ENCODE data around the gene PITX1.
"Not testable (repeated sequence)": the region's sequence is repeated elsewhere in the genome, so short reads cannot be mapped to it uniquely, and the experiment has no call there.

Gene PITX1

DNA sequence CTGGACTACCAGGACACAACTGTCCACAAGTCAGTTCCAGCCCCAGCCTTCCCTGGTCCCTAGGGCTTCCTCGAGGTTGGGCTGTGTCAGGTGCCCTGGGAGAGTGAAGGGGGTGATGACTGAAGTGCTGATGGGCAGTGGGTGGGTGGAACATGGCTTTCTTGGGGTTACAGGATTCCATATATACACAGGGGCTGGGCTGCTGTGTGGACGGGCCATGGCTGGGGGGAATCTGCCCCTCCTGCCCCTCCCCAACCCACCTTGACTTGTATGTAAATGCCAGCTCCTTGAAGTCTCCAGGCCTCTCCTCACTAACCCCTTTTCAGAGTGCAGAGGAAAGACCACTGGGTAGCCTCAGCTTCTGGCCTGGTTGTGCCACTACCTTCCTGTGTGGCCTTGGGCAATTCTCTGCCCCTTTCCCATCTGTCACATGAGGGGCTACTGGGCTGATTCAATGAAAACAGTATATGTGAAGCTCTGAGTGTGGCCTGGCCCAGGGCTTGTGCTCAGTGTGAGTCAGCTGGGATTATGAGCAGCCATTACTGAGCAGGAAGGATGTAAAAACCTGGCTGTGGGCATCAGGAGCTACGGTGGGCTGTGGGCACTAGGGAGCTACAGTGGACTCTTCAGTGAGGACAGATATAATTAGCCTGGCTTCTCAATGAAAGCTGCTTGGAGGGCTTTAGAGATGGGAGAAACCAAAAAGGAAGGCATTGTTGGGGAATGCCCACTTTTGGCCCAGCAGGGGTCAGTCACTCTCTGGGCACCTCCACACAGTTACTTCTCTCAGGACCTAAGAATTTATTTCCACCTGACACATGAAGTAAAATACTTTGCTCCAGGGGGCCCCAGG is 23.3 kb downstream of the PITX1 start:
- no peak for DNase-seq (ENCODE audit: low read depth)

- DNase-seq (ENCODE audit: low read depth) = no peak
Observed at GRCh38 chr5:135009736-135010501, 24.1 kb downstream of the PITX1 start.

DNA sequence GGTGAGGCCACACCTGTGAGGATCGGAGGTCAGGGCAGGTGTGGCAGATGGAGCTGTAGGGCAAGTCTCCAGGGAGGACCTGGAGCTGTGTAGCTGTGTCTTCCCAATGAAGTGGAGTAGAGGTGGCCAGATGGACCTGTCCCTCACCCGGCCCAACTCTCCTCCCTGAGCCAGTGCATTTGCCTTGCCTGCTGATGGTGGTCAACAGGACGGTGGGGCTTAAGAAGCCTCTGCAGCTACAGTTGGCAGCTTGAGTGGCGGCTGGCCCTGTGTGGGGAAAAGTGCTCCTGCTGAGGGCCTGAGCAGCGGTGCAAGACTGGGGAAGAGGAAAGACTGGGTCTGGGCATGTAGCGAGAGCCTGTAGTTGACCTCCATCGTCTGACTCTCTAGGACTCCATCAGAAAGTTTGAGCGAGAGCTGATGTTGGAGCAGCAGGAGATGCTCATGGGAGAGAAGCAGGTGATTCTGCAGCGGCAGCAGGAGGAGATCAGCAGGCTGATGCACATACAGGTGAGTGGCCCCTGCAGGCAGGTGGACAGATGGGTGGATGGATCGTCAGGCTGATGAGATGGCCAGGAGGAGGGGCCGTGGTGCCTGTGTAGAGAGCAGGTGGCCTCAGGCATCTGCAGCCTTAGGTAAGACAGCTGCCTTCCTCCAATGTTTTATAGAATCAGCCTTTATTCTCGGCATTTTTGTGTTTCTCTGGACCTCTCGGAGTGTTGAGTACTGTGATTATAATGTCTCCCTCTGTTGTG is 24.9 kb downstream of the PITX1 start:
- DNase-seq (ENCODE audit: low read depth) = no peak

DNA sequence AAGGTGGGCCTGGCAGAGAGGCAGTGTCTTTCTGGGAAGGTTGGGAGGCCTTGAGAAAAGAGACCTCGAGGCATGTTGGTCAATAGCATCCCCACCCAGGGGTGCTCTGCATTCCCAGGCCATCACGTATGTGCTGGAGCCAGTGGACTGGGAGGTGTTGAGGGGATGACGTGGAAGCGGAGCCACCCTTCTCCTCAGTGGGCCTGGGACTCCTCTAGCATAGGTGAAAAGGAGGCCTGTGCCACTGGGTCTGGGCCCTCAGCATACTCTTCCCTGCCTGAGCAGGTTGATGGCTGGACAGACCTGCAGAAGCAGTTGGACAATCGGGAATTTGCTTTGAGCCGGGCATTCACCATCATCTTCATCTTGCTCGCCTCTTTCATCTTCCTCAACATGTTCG is 25.5 kb downstream of the PITX1 start:
- no peak for DNase-seq (ENCODE audit: low read depth)

GRCh38 chr5:135007749-135008363 is 26.2 kb downstream of the PITX1 start:
- no peak for DNase-seq (ENCODE audit: low read depth)

- DNase-seq (ENCODE audit: low read depth) = no peak
Observed at GRCh38 chr5:135007305-135007704, 26.7 kb downstream of the PITX1 start.

DNA sequence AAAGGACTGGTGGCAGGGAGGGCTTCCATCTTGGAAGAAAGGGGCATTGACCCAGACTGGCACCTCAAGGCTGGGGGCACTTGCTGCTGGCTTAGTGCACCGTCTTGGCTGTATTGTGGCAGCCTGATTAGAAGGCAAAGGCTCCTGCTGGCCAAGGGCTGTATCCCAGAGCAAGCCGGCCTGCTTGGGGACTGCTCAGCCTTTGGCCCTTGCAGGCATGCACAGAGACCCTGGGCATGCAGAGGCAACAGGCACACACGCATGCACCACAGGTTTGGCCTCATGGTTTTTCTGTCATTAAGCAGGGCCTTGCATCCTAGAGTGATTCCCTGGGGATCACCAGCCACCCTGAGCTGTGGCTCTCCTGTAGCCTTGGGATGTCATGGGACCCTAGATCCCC is 29.0 kb downstream of the PITX1 start:
- no peak for DNase-seq (ENCODE audit: low read depth)

GRCh38 chr5:135004376-135004775 is 29.7 kb downstream of the PITX1 start:
- no peak for DNase-seq (ENCODE audit: low read depth)

GRCh38 chr5:134998068-134998467 is 36.0 kb downstream of the PITX1 start:
- not testable (repeated sequence) for DNase-seq (ENCODE audit: low read depth)

DNA sequence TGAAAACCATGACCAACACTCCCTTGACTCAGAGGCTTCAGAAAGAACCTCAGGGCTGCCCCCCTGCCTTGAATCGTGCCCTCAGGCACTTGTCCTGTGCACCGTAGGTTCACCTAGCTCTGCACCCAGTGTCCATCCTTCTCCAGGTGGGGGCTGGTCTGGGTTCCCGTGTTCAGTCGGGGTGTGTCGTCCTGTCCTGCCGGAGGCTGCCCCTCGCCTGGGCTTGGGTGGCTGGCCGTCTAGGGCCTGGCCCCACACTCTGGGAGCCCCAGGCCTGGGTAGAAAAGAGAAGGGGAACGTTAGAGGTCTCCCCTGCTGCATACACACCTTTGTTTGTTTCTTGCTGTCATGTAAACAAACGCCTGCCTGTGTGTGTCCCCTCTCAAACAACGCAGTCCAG is 37.0 kb downstream of the PITX1 start:
- DNase-seq (ENCODE audit: low read depth) = no peak

- no peak for DNase-seq (ENCODE audit: low read depth)
Observed at GRCh38 chr5:134995850-134996402, 38.1 kb downstream of the PITX1 start.

GRCh38 chr5:134994560-134995156 is 39.4 kb downstream of the PITX1 start:
- no peak for DNase-seq (ENCODE audit: low read depth)

DNA sequence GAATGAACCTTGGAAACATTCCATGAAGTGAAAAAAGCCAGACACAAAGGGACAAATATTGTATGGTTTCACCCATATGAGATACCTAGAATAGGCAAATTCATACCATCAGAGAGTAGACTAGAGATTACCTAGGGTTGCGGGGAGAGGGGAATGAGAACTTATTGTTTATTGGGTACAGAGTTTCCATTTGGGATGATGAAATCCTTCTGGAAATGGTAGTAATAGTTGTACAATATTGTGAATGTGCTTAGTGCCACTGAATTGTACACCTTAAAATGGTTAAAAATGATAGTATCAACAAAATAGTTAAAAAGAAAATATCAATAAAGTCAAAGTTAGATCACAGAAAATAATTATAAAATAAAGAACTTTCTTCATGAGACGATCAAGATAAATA is 40.9 kb downstream of the PITX1 start:
- no peak for DNase-seq (ENCODE audit: low read depth)

GRCh38 chr5:134992148-134992547 is 41.9 kb downstream of the PITX1 start:
- DNase-seq (ENCODE audit: low read depth) = no peak

DNA sequence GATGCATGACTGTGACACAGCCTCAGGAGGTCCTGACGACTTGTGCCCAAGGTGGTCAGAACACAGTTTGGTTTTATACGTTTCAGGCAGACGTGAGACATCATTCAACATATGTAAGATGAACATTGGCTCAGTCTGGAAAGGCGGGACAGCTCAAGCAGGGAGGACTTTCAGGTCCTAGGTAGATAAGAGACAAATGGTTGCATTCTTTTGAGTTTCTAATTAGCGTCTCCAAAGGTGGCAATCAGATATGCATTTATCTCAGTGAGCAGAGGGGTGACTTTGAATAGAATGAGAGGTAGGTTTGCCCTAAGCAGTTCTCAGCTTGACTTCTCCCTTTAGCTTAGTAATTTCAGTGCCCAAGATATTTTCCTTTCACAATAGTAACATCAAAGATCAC is 43.8 kb downstream of the PITX1 start:
- not testable (repeated sequence) for DNase-seq (ENCODE audit: low read depth)

GRCh38 chr5:134989266-134989830 is 44.7 kb downstream of the PITX1 start:
- no peak for DNase-seq (ENCODE audit: low read depth)

GRCh38 chr5:134982230-134982629 is 51.8 kb downstream of the PITX1 start:
- no peak for DNase-seq (ENCODE audit: low read depth)

GRCh38 chr5:134979416-134979815 is 54.6 kb downstream of the PITX1 start:
- no peak for DNase-seq (ENCODE audit: low read depth)
